Suprapubic skin (tissue), 4 donors: Measurements from ENCODE around the gene KBTBD3. TPM values are rescaled to one million over a fixed set of nuclear protein-coding genes. Genes with fewer than 3 reads are reported as not detected.

Experiments used
- DNase-seq, 2 donors: peaks; one replicate each; pipeline ENCODE4 v3.0.0-alpha.2; 2019; ENCODE audit warnings: low spot score in 2 of 2
- H3K27ac ChIP-seq: fragments of 200-600 bp; sonication (generic); one replicate; pipeline ENCODE4 v1.5.1; 2019
- H3K27me3 ChIP-seq: fragments of 200-600 bp; sonication (generic); one replicate; pipeline ENCODE4 v1.5.1; 2019
- H3K36me3 ChIP-seq: fragments of 200-600 bp; sonication (generic); one replicate; pipeline ENCODE4 v1.5.1; 2019
- H3K4me1 ChIP-seq: fragments of 200-600 bp; sonication (generic); one replicate; pipeline ENCODE4 v1.5.1; 2019
- H3K4me3 ChIP-seq: fragments of 200-600 bp; sonication (generic); one replicate; pipeline ENCODE4 v1.5.1; 2019; ENCODE audit warnings: mild to moderate bottlenecking
- H3K9me3 ChIP-seq: fragments of 200-600 bp; sonication (generic); one replicate; pipeline ENCODE4 v1.5.1; 2019
- CTCF ChIP-seq, 2 donors: fragments of 200-600 bp in 1 of 2; fragments of 450-650 bp in 1 of 2; sonication (generic) in 1 of 2; IDR thresholded peaks; one replicate each; pipeline ENCODE4 v1.5.1; 2016 to 2019; ENCODE audit warnings: antibody characterized with exemption in 2 of 2, mild to moderate bottlenecking in 1 of 2, moderate library complexity in 1 of 2
- EP300 ChIP-seq: sonication (generic); formaldehyde crosslinking; IDR thresholded peaks from one replicate; pipeline ENCODE4 v1.6.1; 2017; ENCODE audit warnings: antibody characterized with exemption
- POLR2A ChIP-seq, 2 donors: fragments of 450-650 bp; IDR thresholded peaks; one replicate each; pipeline ENCODE4 v1.6.1; 2017; ENCODE audit warnings: antibody characterized with exemption in 2 of 2, mild to moderate bottlenecking in 2 of 2, moderate library complexity in 2 of 2
- POLR2AphosphoS5 ChIP-seq, 3 donors: sonication (generic); formaldehyde crosslinking; IDR thresholded peaks; one replicate each; pipeline ENCODE4 v1.6.1; 2017; ENCODE audit warnings: antibody characterized with exemption in 3 of 3
- WGBS: methylation state at CpG from one replicate; pipeline ENCODE4 v1.1.5; 2018; 5-methylcytosine and 5-hydroxymethylcytosine counted together
- total RNA-seq, 4 donors: library from RNA; depleted of rRNA; stranded (reverse); fragments of >200 nt; gene quantifications; one replicate each; pipeline ENCODE4 v1.1.0, GENCODE V29; 2016

Gene KBTBD3
- total RNA-seq, 4 donors from 2014 or later: 2.9 to 15.3 (median 3.8) TPM

- no peak overlapping the region for H3K27ac ChIP-seq
- H3K9me3 ChIP-seq: no peaks in the 10 kb centered on the region
- DNase-seq: no peak
- 83% methylated on average over 2 of the region's 2 CpGs for WGBS
- peaks cover 26% of the 10 kb centered on the region for H3K4me1 ChIP-seq
- no peaks in the 10 kb centered on the region for H3K36me3 ChIP-seq
- no peak overlapping the region for H3K4me3 ChIP-seq
- H3K27me3 ChIP-seq: no peaks in the 10 kb centered on the region
- TF ChIP-seq POLR2A (IDR thresholded peaks at IDR 0.05): no peak
- no peak for TF ChIP-seq POLR2AphosphoS5 (IDR thresholded peaks at IDR 0.05)
- no peak for TF ChIP-seq EP300
- TF ChIP-seq CTCF (IDR thresholded peaks at IDR 0.05): no peak
Measured at GRCh38 chr11:106017093-106017492, 60.1 kb downstream of the KBTBD3 start.

DNA sequence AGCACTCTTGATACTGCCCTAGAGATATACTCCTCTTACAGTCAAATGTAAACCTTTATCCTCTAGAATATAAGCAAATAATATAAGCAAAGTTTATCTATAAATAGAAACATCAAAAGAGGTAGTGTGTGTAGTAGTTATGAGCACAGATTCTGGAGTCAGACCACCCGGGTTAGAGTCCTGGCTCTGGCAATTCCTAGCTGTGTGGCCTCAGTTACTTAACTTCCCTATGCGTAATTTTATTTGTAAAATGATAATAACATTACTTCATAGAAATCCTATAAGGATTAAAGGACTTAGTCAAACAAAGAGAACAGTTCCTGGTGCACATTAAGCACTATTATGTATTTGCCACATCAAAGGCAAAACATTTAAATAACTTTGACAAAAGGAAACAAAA is 62.1 kb downstream of the KBTBD3 start:
- H3K4me3 ChIP-seq: no peak overlapping the region
- H3K9me3 ChIP-seq: no peaks in the 10 kb centered on the region
- WGBS: 80% methylated on average over 2 of the region's 2 CpGs
- no peak overlapping the region for H3K27ac ChIP-seq
- H3K36me3 ChIP-seq: peaks cover 10% of the 10 kb centered on the region
- H3K27me3 ChIP-seq: no peaks in the 10 kb centered on the region
- TF ChIP-seq CTCF (IDR thresholded peaks at IDR 0.05) (no peak), EP300 (no peak), POLR2AphosphoS5 (IDR thresholded peaks at IDR 0.05) (no peak)
- H3K4me1 ChIP-seq: peaks cover 11% of the 10 kb centered on the region
- no peak for DNase-seq

DNA sequence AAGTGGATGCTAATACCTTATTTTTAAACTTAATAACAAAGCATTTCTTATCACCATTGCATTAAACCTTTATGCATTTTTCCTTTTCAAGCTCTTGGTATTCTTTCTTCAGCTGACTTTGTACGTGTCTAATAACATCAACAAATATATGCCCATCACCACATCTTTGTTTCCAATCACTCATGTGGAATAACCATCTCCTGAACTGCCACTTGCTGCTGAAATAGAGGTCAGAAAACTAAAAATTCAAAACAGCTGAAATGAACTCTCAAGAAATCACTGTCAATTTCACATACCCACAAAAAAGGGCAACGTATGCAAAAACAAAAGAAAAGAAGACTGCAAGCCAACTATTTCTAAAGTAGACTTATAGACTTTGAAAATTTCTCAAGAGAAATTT is 62.5 kb downstream of the KBTBD3 start:
- no peaks in the 10 kb centered on the region for H3K27me3 ChIP-seq
- no peak overlapping the region for H3K27ac ChIP-seq
- DNase-seq: no peak
- no peak overlapping the region for H3K4me3 ChIP-seq
- WGBS: 86% methylated on average over 2 of the region's 2 CpGs
- peaks cover 15% of the 10 kb centered on the region for H3K36me3 ChIP-seq
- TF ChIP-seq POLR2A (IDR thresholded peaks at IDR 0.05) (no peak), POLR2AphosphoS5 (IDR thresholded peaks at IDR 0.05) (no peak), CTCF (IDR thresholded peaks at IDR 0.05) (no peak), EP300 (no peak)
- H3K4me1 ChIP-seq: peaks cover 8% of the 10 kb centered on the region
- no peaks in the 10 kb centered on the region for H3K9me3 ChIP-seq

DNA sequence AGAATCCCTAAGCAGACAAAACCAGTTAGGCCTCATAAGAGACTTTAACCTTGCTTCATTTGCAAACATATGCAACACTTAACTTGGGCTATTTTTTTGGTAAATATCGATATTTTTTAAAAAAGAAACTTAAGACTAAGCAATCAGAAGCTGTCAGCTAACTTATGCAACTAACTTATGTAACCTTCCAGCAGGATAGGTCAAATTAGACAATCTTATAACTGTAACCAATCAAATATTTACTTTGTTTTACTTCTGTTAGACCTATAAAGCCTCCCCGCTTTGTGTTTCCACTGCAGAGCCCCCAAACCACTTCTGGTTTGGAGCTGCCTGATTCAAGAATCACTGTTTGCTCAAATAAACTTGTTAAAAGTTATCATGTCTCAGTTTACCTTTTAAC is 63.1 kb downstream of the KBTBD3 start:
- Histone ChIP-seq H3K9me3 (no peaks in the 10 kb centered on the region), H3K27ac (no peak overlapping the region), H3K27me3 (no peaks in the 10 kb centered on the region), H3K36me3 (peaks cover 21% of the 10 kb centered on the region), H3K4me1 (peaks cover 8% of the 10 kb centered on the region), H3K4me3 (no peak overlapping the region)
- TF ChIP-seq CTCF (IDR thresholded peaks at IDR 0.05) (no peak), EP300 (no peak), POLR2AphosphoS5 (IDR thresholded peaks at IDR 0.05) (no peak), POLR2A (IDR thresholded peaks at IDR 0.05) (no peak)
- 92% methylated on average over 2 of the region's 2 CpGs for WGBS
- DNase-seq: no peak

DNA sequence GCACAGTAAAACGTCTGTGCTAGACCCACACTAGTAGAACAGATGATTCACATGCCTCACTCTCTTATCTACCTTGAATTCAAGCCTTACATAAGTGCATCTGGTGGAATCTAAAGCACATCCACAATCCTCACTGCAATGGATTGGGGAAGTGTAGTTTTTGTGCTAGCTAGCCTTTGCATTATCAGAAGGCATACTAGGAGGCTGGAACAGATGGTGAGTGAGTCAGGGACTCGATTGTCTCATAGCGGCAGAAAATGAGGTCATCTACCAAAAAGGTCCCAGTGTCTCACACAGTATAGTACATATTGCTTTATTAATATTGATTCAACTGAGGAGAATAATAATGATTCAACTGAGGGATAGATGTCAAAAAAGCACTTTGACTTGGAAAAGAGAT is 64.4 kb downstream of the KBTBD3 start:
- no peak for DNase-seq
- no peaks in the 10 kb centered on the region for H3K9me3 ChIP-seq
- no peaks in the 10 kb centered on the region for H3K27me3 ChIP-seq
- H3K36me3 ChIP-seq: peaks cover 31% of the 10 kb centered on the region
- H3K4me3 ChIP-seq: no peak overlapping the region
- TF ChIP-seq CTCF (IDR thresholded peaks at IDR 0.05): no peak
- WGBS: 63% methylated on average over 3 of the region's 3 CpGs
- H3K27ac ChIP-seq: no peak overlapping the region
- peaks cover 6% of the 10 kb centered on the region for H3K4me1 ChIP-seq
